Measurements from ENCODE around the gene BTK. TPM values are rescaled to one million over a fixed set of nuclear protein-coding genes. Genes with fewer than 3 reads are reported as not detected.

BTK gene
- total and polyA plus RNA-seq, 9 of the 15 experiments (the other 6 are each of a cell fraction or from before 2014, with no cell fraction given) = 14.9 to 93.4 (median 65.2) TPM

- H2AFZ ChIP-seq (ENCODE audit: low read depth, low read length) = no peak overlapping the region
- DNase-seq (ENCODE audit: extremely low read depth in 1 of 4, low spot score in 3 of 4) = no peak
- no TSS peak for BruUV-seq (replicated peaks)
- no peak overlapping the region for H3K9ac ChIP-seq (ENCODE audit: insufficient read depth in 1 of 2, low read depth in 2 of 2, low read length in 2 of 2)
- 83% methylated on average over 1 of the region's 1 CpG for WGBS (ENCODE audit: insufficient coverage, low coverage, missing lambda C conversion rate)
- H3K79me2 ChIP-seq (ENCODE audit: control insufficient read depth, insufficient read depth, low read length) = no peaks in the 10 kb centered on the region
- no peak overlapping the region for H3K4me3 ChIP-seq
- ChIA-PET CTCF (ENCODE audit: low intra/inter-chr PET ratio) (no interaction called here), POLR2A (interaction anchor here (1.7 kb wide), 1 partner anchor 11 kb away, joined by 3 read pairs; the partner anchor contains the start of gene TIMM8A)
- no peaks in the 10 kb centered on the region for H4K20me1 ChIP-seq (replicated peaks; ENCODE audit: control insufficient read depth, insufficient read depth, low read length)
- in situ Hi-C loops (cut with MboI) (no loop called here), intact Hi-C loops (cut with micrococcal nuclease) (no loop called here)
- no peaks in the 10 kb centered on the region for H3K27me3 ChIP-seq (ENCODE audit: control insufficient read depth in 2 of 2, insufficient read depth in 2 of 2, low read length in 2 of 2)
- H3K9me1 ChIP-seq (ENCODE audit: control insufficient read depth, insufficient read depth, low read length) = no peaks in the 10 kb centered on the region
- no peaks in the 10 kb centered on the region for H3K9me3 ChIP-seq (replicated peaks; ENCODE audit: control insufficient read depth, insufficient read depth, low read depth, low read length)
- peaks cover 0 to 4% of the 10 kb centered on the region in 2 experiments; a peak in 3 of 5 replicates for H3K4me1 ChIP-seq (replicated peaks in 1 of 2; ENCODE audit: control insufficient read depth in 2 of 2, insufficient read depth in 2 of 2, low read length in 2 of 2)
- H3K27ac ChIP-seq (ENCODE audit: extremely low read depth, low read depth, low read length) = no peak overlapping the region
- peaks cover 64% of the 10 kb centered on the region; the same call in 2 of the 3 replicates for H3K36me3 ChIP-seq (ENCODE audit: control insufficient read depth, insufficient read depth, low read length)
- FAIRE-seq = no peak
- H3K4me2 ChIP-seq (ENCODE audit: insufficient read depth, low read length) = no peak overlapping the region
- no peak for ATAC-seq
- TF ChIP-seq FOXK2 (conservative IDR thresholded peaks at IDR 0.05 in 1 of 2, IDR thresholded peaks at IDR 0.05 in 1 of 2; ENCODE audit: low read depth in 2 of 2) (no peak), MTA1 (IDR thresholded peaks at IDR 0.05; ENCODE audit: borderline replicate concordance) (no peak), CTCFL (IDR thresholded peaks at IDR 0.05; ENCODE audit: borderline replicate concordance, insufficient read depth, low read depth, low read length, poor library complexity, severe bottlenecking) (no peak), TBP (optimal IDR thresholded peaks at IDR 0.05; ENCODE audit: low read depth, low read length) (no peak), ATF6 (CRISPR knock-in tag; IDR thresholded peaks at IDR 0.05) (no peak), PURB (CRISPR knock-in tag; IDR thresholded peaks at IDR 0.05; ENCODE audit: low read depth) (no peak), MAFG (tag; conservative IDR thresholded peaks at IDR 0.05) (no peak)
These were observed 26.0 kb downstream of the BTK start for GRCh38 chrX:101359966-101360365.
